Endothelial cell of umbilical vein (primary cell): ENCODE measurements around the gene LIN7A.

Experiments used
- EZH2 ChIP-seq: IDR thresholded peaks from 2 replicates; pipeline ENCODE4 v1.6.1; 2012; ENCODE audit warnings: borderline replicate concordance, low read depth, mild to moderate bottlenecking, moderate library complexity, low read length, inconsistent platforms; ENCODE audit not compliant: severe bottlenecking
- JUN ChIP-seq: IDR thresholded peaks from 2 replicates; pipeline ENCODE4 v1.6.1; 2011; ENCODE audit warnings: borderline replicate concordance, low read depth; ENCODE audit not compliant: insufficient read length, insufficient read depth
- MYC ChIP-seq: IDR thresholded peaks from one replicate; pipeline ENCODE4 v1.6.1; 2011; ENCODE audit warnings: mild to moderate bottlenecking, low read depth, low read length
- POLR2A ChIP-seq: IDR thresholded peaks from 2 replicates; pipeline ENCODE4 v1.6.1; 2012; ENCODE audit warnings: low read depth, mild to moderate bottlenecking, control low read depth, low read length
- POLR2AphosphoS5 ChIP-seq: IDR thresholded peaks from 2 replicates; pipeline ENCODE4 v1.6.1; 2012; ENCODE audit warnings: low read depth, mild to moderate bottlenecking, control low read depth, low read length, moderate library complexity; ENCODE audit not compliant: insufficient read depth
- TF ChIP-seq, protein P1 (sequence below), 2 donors: IDR thresholded peaks; 1 replicate in 1 of 2; 2 replicates in 1 of 2; pipeline ENCODE4 v1.5.1; 2011; ENCODE audit warnings: low read length in 2 of 2, mild to moderate bottlenecking in 2 of 2, moderate library complexity in 2 of 2, control low read depth in 1 of 2, inconsistent platforms in 1 of 2, low read depth in 1 of 2; ENCODE audit not compliant: insufficient read depth in 1 of 2; ENCODE audit errors: extremely low read depth in 1 of 2
- TF ChIP-seq, protein P2 (sequence below): IDR thresholded peaks from 2 replicates; pipeline ENCODE4 v1.6.1; 2011; ENCODE audit not compliant: insufficient read depth, insufficient read length

DNA sequence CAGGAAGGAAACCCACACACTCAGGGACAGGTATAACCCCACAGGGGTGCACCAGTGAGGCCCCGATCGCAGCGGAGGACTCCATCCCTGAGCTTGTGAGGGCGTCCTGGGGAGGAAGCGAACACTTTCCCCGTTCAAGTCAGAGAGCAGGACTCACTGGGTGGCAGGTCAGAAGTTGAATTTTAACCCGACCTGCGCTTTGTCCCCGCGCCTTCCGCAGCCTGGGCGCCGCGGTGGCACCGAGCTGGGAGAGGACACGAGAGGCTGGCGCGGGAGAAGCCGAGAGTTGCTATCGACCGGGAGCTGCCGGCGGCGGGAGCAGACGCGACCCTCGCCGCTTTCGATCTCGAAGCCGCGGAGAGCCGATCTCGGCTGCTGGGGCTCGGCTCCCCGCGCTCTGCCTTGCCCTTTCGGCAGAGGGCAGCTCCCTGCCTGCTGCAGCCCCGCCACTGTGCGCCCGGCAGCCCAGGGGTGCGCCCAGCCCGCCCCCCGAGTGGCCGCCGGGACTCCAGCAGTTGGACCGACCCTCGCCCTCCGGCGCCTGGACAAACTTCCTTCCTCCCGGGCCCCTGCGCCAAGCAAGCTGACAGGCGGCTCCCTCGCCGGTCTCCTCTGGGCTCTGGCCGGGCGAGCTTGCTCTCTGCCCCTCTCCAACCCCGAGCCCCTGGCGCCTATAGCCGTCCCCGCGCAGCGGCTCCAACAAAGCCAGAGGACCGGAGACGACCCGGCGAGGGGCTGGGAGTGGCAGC, 918 bp downstream of the LIN7A start:
- TF ChIP-seq, protein P1, sequence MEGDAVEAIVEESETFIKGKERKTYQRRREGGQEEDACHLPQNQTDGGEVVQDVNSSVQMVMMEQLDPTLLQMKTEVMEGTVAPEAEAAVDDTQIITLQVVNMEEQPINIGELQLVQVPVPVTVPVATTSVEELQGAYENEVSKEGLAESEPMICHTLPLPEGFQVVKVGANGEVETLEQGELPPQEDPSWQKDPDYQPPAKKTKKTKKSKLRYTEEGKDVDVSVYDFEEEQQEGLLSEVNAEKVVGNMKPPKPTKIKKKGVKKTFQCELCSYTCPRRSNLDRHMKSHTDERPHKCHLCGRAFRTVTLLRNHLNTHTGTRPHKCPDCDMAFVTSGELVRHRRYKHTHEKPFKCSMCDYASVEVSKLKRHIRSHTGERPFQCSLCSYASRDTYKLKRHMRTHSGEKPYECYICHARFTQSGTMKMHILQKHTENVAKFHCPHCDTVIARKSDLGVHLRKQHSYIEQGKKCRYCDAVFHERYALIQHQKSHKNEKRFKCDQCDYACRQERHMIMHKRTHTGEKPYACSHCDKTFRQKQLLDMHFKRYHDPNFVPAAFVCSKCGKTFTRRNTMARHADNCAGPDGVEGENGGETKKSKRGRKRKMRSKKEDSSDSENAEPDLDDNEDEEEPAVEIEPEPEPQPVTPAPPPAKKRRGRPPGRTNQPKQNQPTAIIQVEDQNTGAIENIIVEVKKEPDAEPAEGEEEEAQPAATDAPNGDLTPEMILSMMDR (IDR thresholded peaks at IDR 0.05; ENCODE audit: extremely low read depth in 1 of 2, insufficient read depth in 1 of 2, low read depth in 1 of 2, low read length in 2 of 2): no peak
- TF ChIP-seq POLR2A (no peak), MYC (no peak), EZH2 (no peak), JUN (no peak), POLR2AphosphoS5 (no peak)
- TF ChIP-seq, protein P2, sequence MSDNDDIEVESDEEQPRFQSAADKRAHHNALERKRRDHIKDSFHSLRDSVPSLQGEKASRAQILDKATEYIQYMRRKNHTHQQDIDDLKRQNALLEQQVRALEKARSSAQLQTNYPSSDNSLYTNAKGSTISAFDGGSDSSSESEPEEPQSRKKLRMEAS: no peak
